H1 (cell line): ENCODE measurements around the gene DISC1. TPM values are rescaled to one million over a fixed set of nuclear protein-coding genes. Genes with fewer than 3 reads are reported as not detected.

Source experiments
- CTCF ChIA-PET: fragments of 300-600 bp; sonication (Branson Sonifier 250); formaldehyde crosslinking; loops from one replicate; lab custom pipeline; 2021; ENCODE audit not compliant: partially characterized antibody; lab: Charles Lee
- POLR2A ChIA-PET: fragments of 300-600 bp; sonication (Branson Sonifier 250); formaldehyde crosslinking; loops from one replicate; lab custom pipeline; 2021; ENCODE audit warnings: inconsistent platforms; ENCODE audit not compliant: partially characterized antibody; lab: Charles Lee
- DNase-seq, 2 experiments: peaks; one replicate each; pipeline versions ENCODE4 v3.0.0 to v3.0.0-alpha.2; 2010 to 2022; ENCODE audit warnings: low spot score in 2 of 2, low read depth in 1 of 2, mixed read lengths in 1 of 2
- FAIRE-seq: peaks from 2 replicates; lab custom pipeline; 2011; peaks lifted over from hg19 to GRCh38; lab: Jason Lieb, UNC
- H2AFZ ChIP-seq: 2 replicates; pipeline ENCODE4 v1.8.1; 2012; ENCODE audit warnings: low read length, inconsistent platforms
- H2AK5ac ChIP-seq: 2 replicates; pipeline ENCODE4 v1.6.1; 2013; ENCODE audit warnings: low read depth, low read length
- H2BK120ac ChIP-seq: replicated peaks from 2 replicates; pipeline ENCODE3; 2013; ENCODE audit warnings: low read depth, low read length, inconsistent platforms
- H2BK12ac ChIP-seq: 2 replicates; pipeline ENCODE4 v1.6.1; 2013; ENCODE audit warnings: low read depth, low read length
- H2BK15ac ChIP-seq: 2 replicates; pipeline ENCODE4 v1.6.1; 2013; ENCODE audit warnings: low read length
- H2BK20ac ChIP-seq: 2 replicates; pipeline ENCODE4 v1.6.1; 2013; ENCODE audit warnings: low read length
- H2BK5ac ChIP-seq: 2 replicates; pipeline ENCODE4 v1.6.1; 2013; ENCODE audit warnings: low read depth, low read length
- H3K14ac ChIP-seq: 2 replicates; pipeline ENCODE4 v1.6.1; 2013; ENCODE audit warnings: inconsistent platforms; ENCODE audit not compliant: insufficient read length
- H3K18ac ChIP-seq: 2 replicates; pipeline ENCODE4 v1.6.1; 2013; ENCODE audit warnings: low read length; ENCODE audit errors: extremely low read depth
- H3K23ac ChIP-seq: 2 replicates; pipeline ENCODE4 v1.6.1; 2013; ENCODE audit warnings: inconsistent platforms; ENCODE audit not compliant: insufficient read length
- H3K23me2 ChIP-seq: 2 replicates; pipeline ENCODE4 v1.6.1; 2013; ENCODE audit warnings: low read depth, low read length
- H3K27ac ChIP-seq: 2 replicates; pipeline ENCODE4 v1.6.1; 2011; ENCODE audit warnings: low read depth, low read length, inconsistent platforms
- H3K27me3 ChIP-seq, 4 experiments: replicated peaks in 1 of 4; 1 replicate in 1 of 4; 2 replicates in 3 of 4; pipeline versions ENCODE4 v1.6.1 to v1.8.1; 2011 to 2013; ENCODE audit warnings: low read length in 3 of 4, mild to moderate bottlenecking in 3 of 4, inconsistent platforms in 2 of 4, mixed read lengths in 2 of 4, moderate library complexity in 1 of 4; ENCODE audit not compliant: control insufficient read depth in 3 of 4, insufficient read depth in 3 of 4; ENCODE audit errors: extremely low read depth in 1 of 4
- H3K36me3 ChIP-seq, 4 experiments: 2 replicates each; pipeline versions ENCODE4 v1.6.1 to v1.8.1; 2011 to 2013; ENCODE audit warnings: mild to moderate bottlenecking in 4 of 4, low read length in 3 of 4, moderate library complexity in 2 of 4, control low read depth in 1 of 4, inconsistent platforms in 1 of 4; ENCODE audit not compliant: insufficient read depth in 4 of 4, control insufficient read depth in 2 of 4
- H3K4ac ChIP-seq: replicated peaks from 2 replicates; pipeline ENCODE3; 2013; ENCODE audit warnings: low read length, low read depth, mixed read lengths, inconsistent platforms; ENCODE audit not compliant: insufficient read length
- H3K4me1 ChIP-seq, 4 experiments: replicated peaks in 1 of 4; 1 replicate in 1 of 4; 2 replicates in 3 of 4; pipeline versions ENCODE4 v1.6.1 to v1.8.1; 2011 to 2013; ENCODE audit warnings: low read length in 3 of 4, inconsistent platforms in 2 of 4, mixed read lengths in 1 of 4; ENCODE audit not compliant: insufficient read depth in 4 of 4, control insufficient read depth in 3 of 4
- H3K4me2 ChIP-seq, 2 experiments: 2 replicates each; pipeline versions ENCODE4 v1.6.1 to v1.8.1; 2011 to 2013; ENCODE audit warnings: low read depth in 2 of 2, low read length in 2 of 2, control low read depth in 1 of 2, inconsistent platforms in 1 of 2, mild to moderate bottlenecking in 1 of 2; ENCODE audit not compliant: insufficient read depth in 1 of 2
- H3K4me3 ChIP-seq, 4 experiments: fragments of 200-600, 300-600 bp in 1 of 4; sonication (generic), shearing (Covaris generic), sonication (Bioruptor Twin) in 1 of 4; 2 replicates each; pipeline versions ENCODE4 v1.5.1 to v1.8.1; 2011 to 2016; ENCODE audit warnings: low read length in 4 of 4, low read depth in 3 of 4, control low read depth in 2 of 4, inconsistent platforms in 2 of 4, mild to moderate bottlenecking in 2 of 4, mixed read lengths in 1 of 4, moderate library complexity in 1 of 4; ENCODE audit not compliant: insufficient read depth in 2 of 4; ENCODE audit errors: extremely low read depth in 1 of 4
- H3K56ac ChIP-seq: replicated peaks from 2 replicates; pipeline ENCODE3; 2013; ENCODE audit warnings: low read depth, mild to moderate bottlenecking, mixed read lengths, low read length, inconsistent platforms; ENCODE audit not compliant: insufficient read length
- H3K79me1 ChIP-seq: 2 replicates; pipeline ENCODE4 v1.6.1; 2013; ENCODE audit warnings: low read depth, low read length, control low read depth
- H3K79me2 ChIP-seq, 2 experiments: 2 replicates each; pipeline versions ENCODE4 v1.6.1 to v1.8.1; 2012 to 2013; ENCODE audit warnings: low read length in 2 of 2, mild to moderate bottlenecking in 2 of 2, inconsistent platforms in 1 of 2; ENCODE audit not compliant: insufficient read depth in 2 of 2, control insufficient read depth in 1 of 2
- H3K9ac ChIP-seq, 4 experiments: replicated peaks in 1 of 4; 1 replicate in 1 of 4; 2 replicates in 3 of 4; pipeline versions ENCODE4 v1.6.1 to v1.8.1; 2011 to 2013; ENCODE audit warnings: low read depth in 3 of 4, low read length in 3 of 4, control low read depth in 2 of 4, mild to moderate bottlenecking in 2 of 4, moderate library complexity in 2 of 4, inconsistent platforms in 1 of 4; ENCODE audit errors: extremely low read depth in 1 of 4
- H3K9me3 ChIP-seq, 2 experiments: 2 replicates each; pipeline versions ENCODE4 v1.6.1 to v1.8.1; 2012 to 2013; ENCODE audit warnings: mild to moderate bottlenecking in 2 of 2, moderate library complexity in 2 of 2, control low read depth in 1 of 2, inconsistent platforms in 1 of 2, low read depth in 1 of 2, low read length in 1 of 2, mixed read lengths in 1 of 2; ENCODE audit not compliant: insufficient read depth in 2 of 2
- H4K20me1 ChIP-seq, 2 experiments: replicated peaks in 1 of 2; 2 replicates each; pipeline versions ENCODE3 to v1.8.1; 2011 to 2013; ENCODE audit warnings: inconsistent platforms in 2 of 2, low read length in 2 of 2, mild to moderate bottlenecking in 1 of 2; ENCODE audit not compliant: insufficient read depth in 2 of 2, control insufficient read depth in 1 of 2
- H4K5ac ChIP-seq: 2 replicates; pipeline ENCODE4 v1.6.1; 2013; ENCODE audit warnings: low read length, low read depth, mixed read lengths, inconsistent platforms; ENCODE audit not compliant: insufficient read length
- H4K8ac ChIP-seq: 2 replicates; pipeline ENCODE4 v1.8.0; 2013; ENCODE audit warnings: mild to moderate bottlenecking, moderate library complexity, low read length, inconsistent platforms; ENCODE audit not compliant: insufficient read depth; ENCODE audit errors: extremely low read depth
- H4K91ac ChIP-seq: replicated peaks from 2 replicates; pipeline ENCODE3; 2013; ENCODE audit warnings: low read length, mixed read lengths, inconsistent platforms; ENCODE audit not compliant: insufficient read length
- HDAC2 ChIP-seq, 2 experiments: fragments of 300-600 bp in 1 of 2; sonication (generic) in 1 of 2; IDR thresholded peaks; 2 replicates each; pipeline ENCODE4 v1.6.1; 2011 to 2012; ENCODE audit warnings: low read depth in 2 of 2, low read length in 2 of 2, mild to moderate bottlenecking in 2 of 2, moderate library complexity in 2 of 2, borderline replicate concordance in 1 of 2, inconsistent platforms in 1 of 2
- RNF2 ChIP-seq: fragments of 200-900, 300-1000 bp; sonication (generic); IDR thresholded peaks from 2 replicates; pipeline ENCODE4 v1.7.1; 2016; ENCODE audit warnings: borderline replicate concordance, low read depth, mild to moderate bottlenecking, antibody characterized with exemption, low read length; ENCODE audit not compliant: poor library complexity, severe bottlenecking; ENCODE audit errors: missing control alignments
- WGBS, 2 experiments: shearing (Covaris generic) in 1 of 2; methylation state at CpG; one replicate each; pipeline versions ENCODE4 v1.1.6 to v1.1.7; 2013 to 2015; ENCODE audit warnings: low lambda C conversion rate in 2 of 2, mixed read lengths in 2 of 2, inconsistent platforms in 1 of 2, low coverage in 1 of 2, missing lambda C conversion rate in 1 of 2; ENCODE audit not compliant: insufficient replicate concordance in 2 of 2, insufficient coverage in 1 of 2, insufficient read length in 1 of 2; ENCODE audit errors: extremely low coverage in 1 of 2, missing lambda C conversion rate in 1 of 2; 5-methylcytosine and 5-hydroxymethylcytosine counted together
- polyA plus RNA-seq, 7 experiments: library from polyadenylated mRNA; depleted of rRNA in 3 of 7; stranded (reverse) in 5 of 7; unstranded in 2 of 7; fragments of >200 nt in 5 of 7; fragments of 200-250 nt in 2 of 7; gene quantifications; 1 replicate in 5 of 7; 2 replicates in 1 of 7; 4 replicates in 1 of 7; pipeline versions ENCODE4 v1.2.1 to v1.2.3, GENCODE V29; 2011 to 2013; ENCODE audit warnings: missing spikeins in 2 of 7, mixed read lengths in 2 of 7
- total RNA-seq: library from RNA; stranded (reverse); fragmentation: NEBNext Ultra II Directional; extraction: Animal tissue kit (Norgen Biotek cat#: 25700); gene quantifications from 2 replicates; pipeline ENCODE4 v1.2.1, GENCODE V29; 2021

The DISC1 gene
- total and polyA plus RNA-seq, 2 of the 8 experiments (the other 6 are each of a cell fraction or from before 2014, with no cell fraction given), result 1.1 to 3.5 TPM

GRCh38 chr1:231839999-231840398, 213.4 kb downstream of the DISC1 start:
- H3K23ac ChIP-seq, result no peak overlapping the region
- H3K23me2 ChIP-seq, result no peaks in the 10 kb centered on the region
- no peak overlapping the region for H4K8ac ChIP-seq
- no peak overlapping the region for H2BK120ac ChIP-seq
- H3K18ac ChIP-seq, result no peak overlapping the region
- DNase-seq, result no peak
- WGBS, 2 experiments, result 81% methylated on average over 2 of the region's 2 CpGs; no CpG with 5 or more reads in 1 of the 2 experiments
- no peaks in the 10 kb centered on the region for H3K36me3 ChIP-seq
- H3K9ac ChIP-seq, result no peak overlapping the region
- H3K56ac ChIP-seq, result no peak overlapping the region
- no peak overlapping the region for H3K14ac ChIP-seq
- H3K4me1 ChIP-seq, result no peaks in the 10 kb centered on the region; a peak in 1 of 7 replicates
- POLR2A ChIA-PET, result no interaction called here
- no peaks in the 10 kb centered on the region for H3K79me1 ChIP-seq
- no peaks in the 10 kb centered on the region for H3K9me3 ChIP-seq
- H2AK5ac ChIP-seq, result no peak overlapping the region
- H3K4ac ChIP-seq, result no peak overlapping the region
- CTCF ChIA-PET, result interaction anchor here (1.0 to 1.2 kb wide), 2 partner anchors 26 to 83 kb away, joined by 3 to 4 read pairs; no protein-coding TSS in a partner anchor
- no peak overlapping the region for H4K91ac ChIP-seq
- H2BK12ac ChIP-seq, result no peak overlapping the region
- H3K4me3 ChIP-seq, result no peak overlapping the region
- no peak overlapping the region for H2BK20ac ChIP-seq
- peaks cover 0 to 2% (median 0%) of the 10 kb centered on the region in 4 experiments; a peak in 1 of 7 replicates for H3K27me3 ChIP-seq
- no peak overlapping the region for H4K5ac ChIP-seq
- no peak overlapping the region for H3K27ac ChIP-seq
- no peak overlapping the region for H2BK5ac ChIP-seq
- H3K79me2 ChIP-seq, result no peaks in the 10 kb centered on the region
- FAIRE-seq, result no peak
- H2BK15ac ChIP-seq, result no peak overlapping the region
- H3K4me2 ChIP-seq, result no peak overlapping the region
- TF ChIP-seq HDAC2 (IDR thresholded peaks at IDR 0.05; ENCODE audit: borderline replicate concordance in 1 of 2, low read depth in 2 of 2, low read length in 2 of 2) (no peak), RNF2 (no peak)
- H4K20me1 ChIP-seq, result no peaks in the 10 kb centered on the region
- no peak overlapping the region for H2AFZ ChIP-seq
